NOMO-1 (cell line): ENCODE results near the gene WWOX.
"Not testable (repeated sequence)": the region's sequence is repeated elsewhere in the genome, so short reads cannot be mapped to it uniquely, and the experiment has no call there.

Experiments used
- DNase-seq, 2 experiments: peaks; one replicate each; lab custom pipeline; 2025; ENCODE audit not compliant: unreplicated experiment in 2 of 2; lab: John Stamatoyannopoulos, UW

The WWOX gene

GRCh38 chr16:78664811-78665772 is 565.6 kb downstream of the WWOX start:
- DNase-seq, result no peak

DNA sequence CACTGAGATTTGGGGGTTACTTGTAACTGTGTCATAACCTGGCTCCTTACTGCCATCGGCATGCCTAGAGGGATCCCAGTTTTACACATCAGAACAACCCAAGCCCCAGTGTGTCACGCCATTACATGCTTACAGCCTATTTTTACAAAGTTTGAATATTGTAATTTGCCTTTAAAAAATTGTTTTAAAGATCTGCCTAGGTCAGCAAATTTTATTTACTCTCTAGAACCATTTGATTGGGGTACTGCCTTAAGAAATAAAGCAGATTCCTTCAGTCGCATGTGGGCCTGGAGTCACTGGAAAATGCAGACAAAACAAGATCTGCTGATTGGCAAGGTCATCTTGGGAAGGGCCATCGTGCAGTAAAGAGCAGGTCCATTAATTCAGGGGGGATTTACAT is 566.9 kb downstream of the WWOX start:
- DNase-seq, result no peak

DNA sequence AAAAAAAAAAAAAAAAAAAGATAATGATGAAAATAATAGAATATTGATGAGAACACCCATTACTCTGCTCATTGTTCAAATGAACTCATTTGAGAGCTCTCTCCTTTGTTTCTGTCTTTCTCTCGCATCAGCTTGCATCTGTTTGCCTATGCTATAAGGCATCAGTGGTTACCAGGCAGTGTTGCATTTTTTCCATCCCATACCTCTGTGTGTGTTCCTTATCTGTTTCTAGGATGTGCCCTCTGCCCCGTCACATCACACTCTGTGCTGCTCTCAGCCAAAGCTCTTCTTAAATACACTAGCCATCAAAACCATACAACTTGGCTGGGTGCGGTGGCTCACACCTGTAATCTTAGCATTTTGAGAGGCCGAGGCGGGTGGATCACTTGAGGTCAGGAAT is 568.2 kb downstream of the WWOX start:
- no peak for DNase-seq

DNA sequence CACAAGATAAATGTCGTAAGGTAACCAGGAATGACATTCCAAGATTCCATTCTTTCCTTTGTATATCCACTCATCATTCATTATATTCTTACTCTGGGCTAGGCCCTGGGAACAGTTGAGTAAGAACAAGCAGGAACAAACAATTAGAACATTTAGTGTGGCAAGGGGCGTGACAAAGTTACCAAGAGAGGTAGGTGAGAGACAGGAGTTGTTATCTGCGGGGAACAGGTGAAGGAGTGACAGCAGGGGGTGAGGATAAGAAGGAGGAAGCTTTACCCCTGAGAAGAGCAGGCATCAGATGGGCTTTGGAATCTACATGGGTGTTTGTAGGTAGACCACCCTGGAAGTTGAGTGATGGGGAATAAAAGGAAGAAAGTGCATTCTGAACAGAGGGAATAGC is 568.9 kb downstream of the WWOX start:
- DNase-seq, result no peak

- no peak for DNase-seq
These were observed 570.5 kb downstream of the WWOX start for GRCh38 chr16:78669994-78670393.

- no peak for DNase-seq
These were observed 573.5 kb downstream of the WWOX start for GRCh38 chr16:78672779-78673556.

DNA sequence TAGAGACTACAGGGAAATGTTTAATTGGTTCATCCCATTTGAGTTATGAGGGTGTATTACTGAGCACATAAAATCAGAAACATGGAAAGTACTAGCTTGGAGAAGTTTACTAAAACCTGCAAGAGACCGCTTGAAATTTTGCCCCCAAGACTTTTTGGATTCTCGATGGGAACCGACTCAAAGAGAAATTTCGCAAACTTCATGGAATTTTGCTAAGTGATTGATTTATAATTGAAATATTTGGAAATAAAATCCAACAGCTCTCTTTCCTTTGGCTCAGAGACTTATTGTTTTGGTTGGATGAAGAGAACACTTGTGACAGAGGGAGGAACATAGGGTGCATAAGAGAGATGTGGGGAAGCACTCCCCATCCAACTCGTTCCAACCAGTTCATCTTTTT is 574.4 kb downstream of the WWOX start:
- no peak for DNase-seq

GRCh38 chr16:78675312-78675711 is 575.9 kb downstream of the WWOX start:
- DNase-seq, result no peak

DNA sequence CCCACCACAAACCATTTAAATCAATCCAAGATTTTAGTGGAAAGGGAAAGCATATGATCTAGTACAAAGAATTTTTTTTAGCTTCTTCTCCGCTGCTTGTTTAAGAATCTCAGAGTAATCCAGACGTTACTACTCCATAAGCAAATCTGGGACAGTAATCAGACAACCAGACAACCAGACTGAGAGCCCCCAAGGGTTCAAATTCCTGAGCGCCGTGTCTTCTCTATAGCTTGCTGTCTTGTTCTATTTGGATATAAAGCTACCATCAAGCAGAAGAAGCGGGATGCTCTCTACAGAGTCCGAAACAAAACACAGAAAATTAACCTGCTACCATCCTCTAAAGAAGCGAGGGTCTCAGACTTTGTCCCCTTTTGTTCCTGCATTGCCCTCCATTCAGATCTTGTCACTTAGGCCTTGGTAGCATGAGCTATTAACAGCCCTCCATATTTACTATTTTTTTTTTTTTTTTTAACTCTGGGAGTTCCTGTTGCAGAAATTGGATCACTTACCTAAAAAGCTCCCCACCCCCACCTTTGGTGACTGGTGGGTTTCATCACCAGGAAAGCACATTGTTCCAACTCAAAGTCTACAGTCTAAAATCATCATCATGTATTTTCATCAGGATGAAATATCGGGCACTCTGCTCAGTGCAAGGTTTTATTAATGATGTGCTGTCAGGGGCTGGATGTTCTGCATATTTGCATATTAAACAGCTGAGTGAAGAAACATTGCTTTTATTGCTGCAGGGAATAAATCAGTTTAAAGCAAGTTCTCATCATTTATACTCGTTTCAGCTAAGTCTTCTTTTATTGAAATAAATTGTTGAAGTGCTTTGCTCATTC is 576.7 kb downstream of the WWOX start:
- DNase-seq, result no peak

DNA sequence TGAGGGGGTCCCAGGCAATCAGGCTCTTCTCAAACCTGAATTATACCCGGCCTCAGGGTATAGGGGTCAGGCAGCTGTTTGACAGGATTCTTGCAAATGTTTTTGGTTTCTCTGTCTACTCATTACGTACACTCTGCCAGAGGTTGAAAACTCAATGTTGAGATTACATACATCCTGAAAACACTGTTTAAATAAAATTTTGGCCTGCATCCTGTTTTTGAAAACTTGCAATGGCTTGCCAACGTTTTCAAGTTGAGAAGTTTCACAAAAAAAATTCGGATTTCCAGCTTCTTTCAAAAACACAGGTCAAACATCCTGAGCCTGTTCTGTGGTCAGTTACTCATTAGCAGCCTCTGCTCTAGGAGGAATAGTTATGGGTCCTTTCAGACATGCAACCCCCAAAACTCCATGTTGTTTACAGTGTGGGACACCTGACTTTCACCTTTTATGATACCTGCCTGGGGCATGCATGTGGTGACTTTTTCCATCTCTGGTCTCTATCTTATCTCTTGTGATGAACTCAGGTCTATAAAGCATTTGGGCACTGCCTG is 577.8 kb downstream of the WWOX start:
- DNase-seq, result no peak

GRCh38 chr16:78679546-78679945 is 580.1 kb downstream of the WWOX start:
- no peak for DNase-seq

GRCh38 chr16:78681743-78682142 is 582.3 kb downstream of the WWOX start:
- no peak for DNase-seq

DNA sequence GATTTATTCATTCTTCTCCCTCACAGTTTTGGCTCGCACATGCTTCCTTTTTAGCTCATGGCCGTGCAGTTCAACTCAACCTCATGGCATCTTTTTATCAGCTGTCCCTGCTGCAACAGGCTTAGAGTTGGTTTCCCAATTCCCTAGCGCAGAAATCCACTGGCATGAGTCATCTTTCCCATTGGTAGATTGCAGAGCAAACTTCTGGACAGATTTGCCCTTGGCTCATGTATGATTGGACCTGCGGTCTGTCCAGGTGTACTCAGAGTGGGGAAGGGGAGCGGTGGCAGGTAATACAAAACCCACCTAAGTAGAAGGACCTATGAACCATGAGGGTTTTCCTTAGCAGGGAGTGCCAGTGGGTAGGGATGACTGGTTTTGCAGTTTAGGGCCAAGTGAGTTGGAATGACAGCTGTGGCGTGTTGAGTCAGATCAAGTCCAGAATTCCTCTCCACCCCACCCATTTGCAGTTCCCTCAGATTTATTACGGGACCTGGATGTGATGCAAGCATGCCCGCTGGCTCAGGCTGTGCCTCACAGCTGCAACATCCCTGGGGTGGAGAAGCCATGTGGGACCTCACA is 584.7 kb downstream of the WWOX start:
- DNase-seq, result no peak

GRCh38 chr16:78684655-78685375 is 585.4 kb downstream of the WWOX start:
- DNase-seq, result no peak

GRCh38 chr16:78686601-78687000 is 587.1 kb downstream of the WWOX start:
- DNase-seq, result no peak

- DNase-seq, result no peak
These were observed 589.6 kb downstream of the WWOX start for GRCh38 chr16:78689028-78689427.

GRCh38 chr16:78689536-78689935 is 590.1 kb downstream of the WWOX start:
- no peak for DNase-seq

- DNase-seq, result no peak
These were observed 591.1 kb downstream of the WWOX start for GRCh38 chr16:78690510-78690909.

- DNase-seq, result not testable (repeated sequence)
These were observed 592.3 kb downstream of the WWOX start for GRCh38 chr16:78691746-78692145.

GRCh38 chr16:78693496-78693895 is 594.0 kb downstream of the WWOX start:
- DNase-seq, result no peak
